ENCODE data around the gene KDM4F. TPM values are rescaled to one million over a fixed set of nuclear protein-coding genes. Genes with fewer than 3 reads are reported as not detected.

KDM4F gene
- total and polyA plus RNA-seq, 4 donors: not detected

DNA sequence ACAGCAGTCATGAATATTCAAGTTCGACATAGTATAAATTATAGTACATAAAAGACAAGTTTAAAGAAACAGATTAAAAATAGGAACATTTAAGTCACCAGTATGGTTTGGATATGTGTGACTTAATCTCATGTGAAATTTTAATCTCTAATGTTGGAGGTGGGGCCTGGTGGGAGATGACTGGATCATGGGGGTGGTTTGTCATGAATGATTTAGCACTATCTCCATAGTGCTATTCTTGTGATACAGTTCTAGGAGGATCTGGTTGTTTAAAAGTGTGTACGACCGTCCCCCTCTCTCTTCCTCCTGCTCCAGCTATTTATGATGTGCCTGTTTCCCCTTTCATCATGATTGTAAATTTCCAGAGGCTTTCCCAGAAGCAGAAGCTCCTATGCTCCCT, 20.9 kb upstream of the KDM4F start:
- no peak for DNase-seq (ENCODE audit: low spot score)
- no peaks in the 10 kb centered on the region for H3K9me3 ChIP-seq (ENCODE audit: control insufficient read depth in 4 of 4, low read length in 3 of 4)
- H3K36me3 ChIP-seq (ENCODE audit: control insufficient read depth in 4 of 4, insufficient read depth in 3 of 4, low read depth in 1 of 4, low read length in 3 of 4): no peaks in the 10 kb centered on the region
- no peak overlapping the region for H3K27ac ChIP-seq (ENCODE audit: low read depth in 1 of 2, low read length in 2 of 2)
- H3K4me1 ChIP-seq (ENCODE audit: control insufficient read depth in 4 of 4, insufficient read depth in 4 of 4, low read length in 3 of 4): no peaks in the 10 kb centered on the region
- no peak overlapping the region for H3K9ac ChIP-seq (ENCODE audit: low read depth in 1 of 2, low read length in 2 of 2)
- TF ChIP-seq, protein P1, sequence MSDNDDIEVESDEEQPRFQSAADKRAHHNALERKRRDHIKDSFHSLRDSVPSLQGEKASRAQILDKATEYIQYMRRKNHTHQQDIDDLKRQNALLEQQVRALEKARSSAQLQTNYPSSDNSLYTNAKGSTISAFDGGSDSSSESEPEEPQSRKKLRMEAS (IDR thresholded peaks at IDR 0.05): no peak
- TF ChIP-seq FOXA1 (IDR thresholded peaks at IDR 0.05) (no peak), RAD21 (IDR thresholded peaks at IDR 0.05) (no peak), HNF4A (conservative IDR thresholded peaks at IDR 0.05) (no peak), EGR1 (IDR thresholded peaks at IDR 0.05; ENCODE audit: low read depth in 2 of 2) (no peak), SP1 (IDR thresholded peaks at IDR 0.05) (no peak)
- WGBS: 84% methylated on average over 3 of the region's 3 CpGs
- H3K27me3 ChIP-seq (ENCODE audit: control insufficient read depth in 4 of 4, insufficient read depth in 4 of 4, low read length in 3 of 4): no peaks in the 10 kb centered on the region
- H3K4me3 ChIP-seq (ENCODE audit: low read depth in 1 of 3, low read length in 3 of 3): no peak overlapping the region

DNA sequence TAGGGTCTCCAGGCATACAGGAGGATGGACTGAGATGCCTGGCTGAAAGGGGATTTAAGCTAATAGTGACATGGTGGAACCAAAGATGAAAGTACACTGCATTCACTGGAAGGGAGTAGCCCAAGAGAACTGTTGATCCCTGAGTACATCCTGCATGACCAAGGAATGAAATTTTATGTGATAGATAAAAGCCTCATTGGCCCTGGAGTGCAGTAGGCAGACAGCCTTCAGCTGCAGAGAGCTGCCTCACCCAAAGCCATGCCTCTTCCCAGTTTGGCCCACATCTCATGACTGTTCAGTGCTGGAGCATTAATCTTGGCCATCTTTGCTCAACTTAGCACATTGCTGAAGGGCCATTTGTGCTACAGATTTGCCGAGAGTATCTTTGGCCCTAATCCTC, 16.2 kb upstream of the KDM4F start:
- Histone ChIP-seq H3K4me3 (ENCODE audit: low read depth in 1 of 3, low read length in 3 of 3) (no peak overlapping the region), H3K4me1 (ENCODE audit: control insufficient read depth in 4 of 4, insufficient read depth in 4 of 4, low read length in 3 of 4) (no peaks in the 10 kb centered on the region), H3K9ac (ENCODE audit: low read depth in 1 of 2, low read length in 2 of 2) (no peak overlapping the region), H3K36me3 (ENCODE audit: control insufficient read depth in 4 of 4, insufficient read depth in 3 of 4, low read depth in 1 of 4, low read length in 3 of 4) (no peaks in the 10 kb centered on the region), H3K9me3 (ENCODE audit: control insufficient read depth in 4 of 4, low read length in 3 of 4) (no peaks in the 10 kb centered on the region), H3K27me3 (ENCODE audit: control insufficient read depth in 4 of 4, insufficient read depth in 4 of 4, low read length in 3 of 4) (peaks cover 0 to 13% (median 0%) of the 10 kb centered on the region in 4 donors), H3K27ac (ENCODE audit: low read depth in 1 of 2, low read length in 2 of 2) (no peak overlapping the region)
- no peak for TF ChIP-seq RXRA (IDR thresholded peaks at IDR 0.05)
- 74% methylated on average over 1 of the region's 1 CpG for WGBS
- no peak for DNase-seq (ENCODE audit: low spot score)

DNA sequence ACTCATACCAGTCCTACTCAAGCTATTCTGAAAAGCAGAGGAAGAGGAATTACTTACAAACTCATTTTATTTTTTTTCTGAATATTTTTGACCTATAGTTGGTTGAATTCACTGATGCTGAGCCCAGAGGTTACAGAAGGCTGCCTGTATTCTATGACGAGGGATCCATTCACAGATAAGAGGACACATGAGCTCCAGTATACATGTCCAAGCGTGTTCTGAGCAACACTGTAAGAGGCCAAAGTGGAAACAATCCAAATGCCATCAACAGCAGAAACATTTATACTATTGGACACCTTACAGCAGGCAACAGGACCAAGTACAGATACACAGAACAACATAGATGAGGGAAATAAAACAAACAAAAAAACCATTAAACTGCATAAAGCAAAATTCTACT, 13.9 kb upstream of the KDM4F start:
- H3K4me3 ChIP-seq (ENCODE audit: low read depth in 1 of 3, low read length in 3 of 3): no peak overlapping the region
- TF ChIP-seq SP1 (IDR thresholded peaks at IDR 0.05): no peak
- TF ChIP-seq, protein P2, sequence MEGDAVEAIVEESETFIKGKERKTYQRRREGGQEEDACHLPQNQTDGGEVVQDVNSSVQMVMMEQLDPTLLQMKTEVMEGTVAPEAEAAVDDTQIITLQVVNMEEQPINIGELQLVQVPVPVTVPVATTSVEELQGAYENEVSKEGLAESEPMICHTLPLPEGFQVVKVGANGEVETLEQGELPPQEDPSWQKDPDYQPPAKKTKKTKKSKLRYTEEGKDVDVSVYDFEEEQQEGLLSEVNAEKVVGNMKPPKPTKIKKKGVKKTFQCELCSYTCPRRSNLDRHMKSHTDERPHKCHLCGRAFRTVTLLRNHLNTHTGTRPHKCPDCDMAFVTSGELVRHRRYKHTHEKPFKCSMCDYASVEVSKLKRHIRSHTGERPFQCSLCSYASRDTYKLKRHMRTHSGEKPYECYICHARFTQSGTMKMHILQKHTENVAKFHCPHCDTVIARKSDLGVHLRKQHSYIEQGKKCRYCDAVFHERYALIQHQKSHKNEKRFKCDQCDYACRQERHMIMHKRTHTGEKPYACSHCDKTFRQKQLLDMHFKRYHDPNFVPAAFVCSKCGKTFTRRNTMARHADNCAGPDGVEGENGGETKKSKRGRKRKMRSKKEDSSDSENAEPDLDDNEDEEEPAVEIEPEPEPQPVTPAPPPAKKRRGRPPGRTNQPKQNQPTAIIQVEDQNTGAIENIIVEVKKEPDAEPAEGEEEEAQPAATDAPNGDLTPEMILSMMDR (IDR thresholded peaks at IDR 0.05; ENCODE audit: low read depth, low read length, missing input control): no peak
- no peak for TF ChIP-seq YY1 (IDR thresholded peaks at IDR 0.05)
- no peak for TF ChIP-seq FOXA2 (IDR thresholded peaks at IDR 0.05)
- no peak for TF ChIP-seq HNF4A (conservative IDR thresholded peaks at IDR 0.05)
- no peak for TF ChIP-seq EGR1 (IDR thresholded peaks at IDR 0.05; ENCODE audit: low read depth in 2 of 2)
- no peak for TF ChIP-seq NR2F2 (IDR thresholded peaks at IDR 0.05)
- no peak for TF ChIP-seq GABPA (IDR thresholded peaks at IDR 0.05 in 1 of 2, conservative IDR thresholded peaks at IDR 0.05 in 1 of 2)
- no peak for TF ChIP-seq RXRA (IDR thresholded peaks at IDR 0.05)
- TF ChIP-seq, protein P3, sequence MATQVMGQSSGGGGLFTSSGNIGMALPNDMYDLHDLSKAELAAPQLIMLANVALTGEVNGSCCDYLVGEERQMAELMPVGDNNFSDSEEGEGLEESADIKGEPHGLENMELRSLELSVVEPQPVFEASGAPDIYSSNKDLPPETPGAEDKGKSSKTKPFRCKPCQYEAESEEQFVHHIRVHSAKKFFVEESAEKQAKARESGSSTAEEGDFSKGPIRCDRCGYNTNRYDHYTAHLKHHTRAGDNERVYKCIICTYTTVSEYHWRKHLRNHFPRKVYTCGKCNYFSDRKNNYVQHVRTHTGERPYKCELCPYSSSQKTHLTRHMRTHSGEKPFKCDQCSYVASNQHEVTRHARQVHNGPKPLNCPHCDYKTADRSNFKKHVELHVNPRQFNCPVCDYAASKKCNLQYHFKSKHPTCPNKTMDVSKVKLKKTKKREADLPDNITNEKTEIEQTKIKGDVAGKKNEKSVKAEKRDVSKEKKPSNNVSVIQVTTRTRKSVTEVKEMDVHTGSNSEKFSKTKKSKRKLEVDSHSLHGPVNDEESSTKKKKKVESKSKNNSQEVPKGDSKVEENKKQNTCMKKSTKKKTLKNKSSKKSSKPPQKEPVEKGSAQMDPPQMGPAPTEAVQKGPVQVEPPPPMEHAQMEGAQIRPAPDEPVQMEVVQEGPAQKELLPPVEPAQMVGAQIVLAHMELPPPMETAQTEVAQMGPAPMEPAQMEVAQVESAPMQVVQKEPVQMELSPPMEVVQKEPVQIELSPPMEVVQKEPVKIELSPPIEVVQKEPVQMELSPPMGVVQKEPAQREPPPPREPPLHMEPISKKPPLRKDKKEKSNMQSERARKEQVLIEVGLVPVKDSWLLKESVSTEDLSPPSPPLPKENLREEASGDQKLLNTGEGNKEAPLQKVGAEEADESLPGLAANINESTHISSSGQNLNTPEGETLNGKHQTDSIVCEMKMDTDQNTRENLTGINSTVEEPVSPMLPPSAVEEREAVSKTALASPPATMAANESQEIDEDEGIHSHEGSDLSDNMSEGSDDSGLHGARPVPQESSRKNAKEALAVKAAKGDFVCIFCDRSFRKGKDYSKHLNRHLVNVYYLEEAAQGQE (IDR thresholded peaks at IDR 0.05): no peak
- no peak for TF ChIP-seq FOXA1 (IDR thresholded peaks at IDR 0.05)
- TF ChIP-seq, protein P4, sequence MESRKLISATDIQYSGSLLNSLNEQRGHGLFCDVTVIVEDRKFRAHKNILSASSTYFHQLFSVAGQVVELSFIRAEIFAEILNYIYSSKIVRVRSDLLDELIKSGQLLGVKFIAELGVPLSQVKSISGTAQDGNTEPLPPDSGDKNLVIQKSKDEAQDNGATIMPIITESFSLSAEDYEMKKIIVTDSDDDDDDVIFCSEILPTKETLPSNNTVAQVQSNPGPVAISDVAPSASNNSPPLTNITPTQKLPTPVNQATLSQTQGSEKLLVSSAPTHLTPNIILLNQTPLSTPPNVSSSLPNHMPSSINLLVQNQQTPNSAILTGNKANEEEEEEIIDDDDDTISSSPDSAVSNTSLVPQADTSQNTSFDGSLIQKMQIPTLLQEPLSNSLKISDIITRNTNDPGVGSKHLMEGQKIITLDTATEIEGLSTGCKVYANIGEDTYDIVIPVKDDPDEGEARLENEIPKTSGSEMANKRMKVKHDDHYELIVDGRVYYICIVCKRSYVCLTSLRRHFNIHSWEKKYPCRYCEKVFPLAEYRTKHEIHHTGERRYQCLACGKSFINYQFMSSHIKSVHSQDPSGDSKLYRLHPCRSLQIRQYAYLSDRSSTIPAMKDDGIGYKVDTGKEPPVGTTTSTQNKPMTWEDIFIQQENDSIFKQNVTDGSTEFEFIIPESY (IDR thresholded peaks at IDR 0.05): no peak
- TF ChIP-seq, protein P5, sequence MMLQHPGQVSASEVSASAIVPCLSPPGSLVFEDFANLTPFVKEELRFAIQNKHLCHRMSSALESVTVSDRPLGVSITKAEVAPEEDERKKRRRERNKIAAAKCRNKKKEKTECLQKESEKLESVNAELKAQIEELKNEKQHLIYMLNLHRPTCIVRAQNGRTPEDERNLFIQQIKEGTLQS (IDR thresholded peaks at IDR 0.05): no peak
- TF ChIP-seq HNF4G (IDR thresholded peaks at IDR 0.05): no peak
- TF ChIP-seq RAD21 (IDR thresholded peaks at IDR 0.05): no peak
- TF ChIP-seq TAF1 (conservative IDR thresholded peaks at IDR 0.05): no peak
- H3K4me1 ChIP-seq (ENCODE audit: control insufficient read depth in 4 of 4, insufficient read depth in 4 of 4, low read length in 3 of 4): no peaks in the 10 kb centered on the region
- no peaks in the 10 kb centered on the region for H3K9me3 ChIP-seq (ENCODE audit: control insufficient read depth in 4 of 4, low read length in 3 of 4)
- H3K36me3 ChIP-seq (ENCODE audit: control insufficient read depth in 4 of 4, insufficient read depth in 3 of 4, low read depth in 1 of 4, low read length in 3 of 4): no peaks in the 10 kb centered on the region
- no peak for DNase-seq (ENCODE audit: low spot score)
- no peak overlapping the region for H3K9ac ChIP-seq (ENCODE audit: low read depth in 1 of 2, low read length in 2 of 2)
- H3K27ac ChIP-seq (ENCODE audit: low read depth in 1 of 2, low read length in 2 of 2): no peak overlapping the region
- peaks cover 0 to 13% (median 0%) of the 10 kb centered on the region in 4 donors for H3K27me3 ChIP-seq (ENCODE audit: control insufficient read depth in 4 of 4, insufficient read depth in 4 of 4, low read length in 3 of 4)
- 79% methylated on average over 2 of the region's 2 CpGs for WGBS
